HCT116 (cell line): ENCODE results near the gene ST3GAL3. TPM values are rescaled to one million over a fixed set of nuclear protein-coding genes. Genes with fewer than 3 reads are reported as not detected.
A peak's percentile ranks its signal among the peaks of the same experiment; 100 is the strongest.

Experiments used
- CBX3 ChIP-seq: IDR thresholded peaks from 2 replicates; pipeline ENCODE4 v1.6.1; 2012; ENCODE audit warnings: low read depth
- CEBPB ChIP-seq: IDR thresholded peaks from 2 replicates; pipeline ENCODE4 v1.6.1; 2012; ENCODE audit warnings: low read depth
- JUND ChIP-seq: IDR thresholded peaks from 2 replicates; pipeline ENCODE4 v1.6.1; 2012
- POLR2A ChIP-seq: IDR thresholded peaks from 2 replicates; pipeline ENCODE4 v1.7.0; 2011; ENCODE audit warnings: borderline replicate concordance; ENCODE audit not compliant: insufficient read depth, insufficient read length; ENCODE audit errors: extremely low read depth
- POLR2AphosphoS5 ChIP-seq: IDR thresholded peaks from 2 replicates; pipeline ENCODE4 v1.6.1; 2011; ENCODE audit warnings: mild to moderate bottlenecking, low read depth, low read length, moderate library complexity
- RAD21 ChIP-seq: IDR thresholded peaks from 2 replicates; pipeline ENCODE4 v1.6.1; 2012; ENCODE audit warnings: low read depth, mild to moderate bottlenecking
- SIN3A ChIP-seq: IDR thresholded peaks from 2 replicates; pipeline ENCODE4 v1.6.1; 2012; ENCODE audit warnings: low read depth
- SRF ChIP-seq: IDR thresholded peaks from 2 replicates; pipeline ENCODE4 v1.6.1; 2012; ENCODE audit warnings: low read depth
- TCF7L2 ChIP-seq: IDR thresholded peaks from 2 replicates; pipeline ENCODE4 v1.7.0; 2011; ENCODE audit warnings: borderline replicate concordance, inconsistent platforms; ENCODE audit not compliant: insufficient read depth, insufficient read length; ENCODE audit errors: extremely low read depth
- YY1 ChIP-seq: IDR thresholded peaks from 2 replicates; pipeline ENCODE4 v1.6.1; 2011; ENCODE audit warnings: low read length, low read depth, moderate library complexity, mild to moderate bottlenecking; ENCODE audit not compliant: insufficient replicate concordance; ENCODE audit errors: extremely low read depth
- ZNF274 ChIP-seq: fragments of 200-500 bp; sonication (Bioruptor generic); IDR thresholded peaks from 2 replicates; pipeline ENCODE4 v1.6.1; 2014; ENCODE audit warnings: mild to moderate bottlenecking, low read depth, low read length, inconsistent platforms
- total RNA-seq: library from RNA; stranded (reverse); gene quantifications from one replicate; pipeline ENCODE4 v1.2.1, GENCODE V29; 2021; ENCODE audit not compliant: unreplicated experiment
- TF ChIP-seq, protein P1 (sequence below): IDR thresholded peaks from 2 replicates; pipeline ENCODE4 v1.6.1; 2012
- TF ChIP-seq, protein P2 (sequence below): IDR thresholded peaks from 2 replicates; pipeline ENCODE4 v1.6.1; 2012
- TF ChIP-seq, protein P3 (sequence below): IDR thresholded peaks from 2 replicates; pipeline ENCODE4 v1.6.1; 2011; ENCODE audit warnings: mild to moderate bottlenecking, low read length, moderate library complexity; ENCODE audit not compliant: insufficient replicate concordance; ENCODE audit errors: extremely low read depth

ST3GAL3 gene
- total RNA-seq, 1 experiment from 2014 or later, result 7.2 TPM

DNA sequence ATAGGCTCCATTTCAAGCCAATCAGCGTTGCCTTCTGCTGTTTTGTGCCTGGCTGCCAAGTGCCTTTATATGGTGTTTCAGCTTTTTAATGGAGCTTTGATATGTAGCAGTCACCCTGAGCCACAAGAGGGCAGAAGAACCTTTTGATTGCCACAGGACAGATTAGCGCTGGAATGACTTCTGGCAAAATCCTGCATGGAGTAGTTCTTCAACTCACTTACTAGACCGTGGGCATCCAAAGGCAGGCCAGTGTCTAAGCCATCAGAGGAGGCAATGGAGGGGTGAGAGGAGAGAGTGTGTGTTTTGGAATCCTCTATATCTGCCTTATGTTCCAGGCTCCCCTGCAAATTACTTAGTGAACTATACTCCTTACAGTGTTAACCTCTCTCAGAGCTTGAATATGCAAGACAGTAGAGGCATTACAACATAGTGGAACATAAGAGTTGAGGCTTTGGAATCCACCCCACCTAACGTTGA is 56.2 kb downstream of the ST3GAL3 start (continued):
- TF ChIP-seq, protein P1, sequence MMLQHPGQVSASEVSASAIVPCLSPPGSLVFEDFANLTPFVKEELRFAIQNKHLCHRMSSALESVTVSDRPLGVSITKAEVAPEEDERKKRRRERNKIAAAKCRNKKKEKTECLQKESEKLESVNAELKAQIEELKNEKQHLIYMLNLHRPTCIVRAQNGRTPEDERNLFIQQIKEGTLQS, result no peak
- TF ChIP-seq POLR2A, result no peak
- peak; percentile 98 for TF ChIP-seq SRF
- TF ChIP-seq, protein P2, sequence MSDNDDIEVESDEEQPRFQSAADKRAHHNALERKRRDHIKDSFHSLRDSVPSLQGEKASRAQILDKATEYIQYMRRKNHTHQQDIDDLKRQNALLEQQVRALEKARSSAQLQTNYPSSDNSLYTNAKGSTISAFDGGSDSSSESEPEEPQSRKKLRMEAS, result no peak
- peak; percentile 80 for TF ChIP-seq YY1
- TF ChIP-seq JUND, result no peak
- TF ChIP-seq, protein P3, sequence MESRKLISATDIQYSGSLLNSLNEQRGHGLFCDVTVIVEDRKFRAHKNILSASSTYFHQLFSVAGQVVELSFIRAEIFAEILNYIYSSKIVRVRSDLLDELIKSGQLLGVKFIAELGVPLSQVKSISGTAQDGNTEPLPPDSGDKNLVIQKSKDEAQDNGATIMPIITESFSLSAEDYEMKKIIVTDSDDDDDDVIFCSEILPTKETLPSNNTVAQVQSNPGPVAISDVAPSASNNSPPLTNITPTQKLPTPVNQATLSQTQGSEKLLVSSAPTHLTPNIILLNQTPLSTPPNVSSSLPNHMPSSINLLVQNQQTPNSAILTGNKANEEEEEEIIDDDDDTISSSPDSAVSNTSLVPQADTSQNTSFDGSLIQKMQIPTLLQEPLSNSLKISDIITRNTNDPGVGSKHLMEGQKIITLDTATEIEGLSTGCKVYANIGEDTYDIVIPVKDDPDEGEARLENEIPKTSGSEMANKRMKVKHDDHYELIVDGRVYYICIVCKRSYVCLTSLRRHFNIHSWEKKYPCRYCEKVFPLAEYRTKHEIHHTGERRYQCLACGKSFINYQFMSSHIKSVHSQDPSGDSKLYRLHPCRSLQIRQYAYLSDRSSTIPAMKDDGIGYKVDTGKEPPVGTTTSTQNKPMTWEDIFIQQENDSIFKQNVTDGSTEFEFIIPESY, result no peak
- no peak for TF ChIP-seq CBX3
- no peak for TF ChIP-seq SIN3A
- no peak for TF ChIP-seq ZNF274
- peak; percentile 26; the same call in 1 of the 2 replicates for TF ChIP-seq POLR2AphosphoS5
- no peak for TF ChIP-seq TCF7L2
- peak; percentile 100 for TF ChIP-seq RAD21
- 0 out of 2 replicates have a peak, but pooled peaks have one; percentile 36 for TF ChIP-seq CEBPB
- TF ChIP-seq, all 23 proteins: peak for 7
